SK-N-SH (cell line): ENCODE measurements around the gene TMEM147. TPM values are rescaled to one million over a fixed set of nuclear protein-coding genes. Genes with fewer than 3 reads are reported as not detected.

Experiments
- CTCF ChIA-PET: fragments of 300-600, 350-600 bp; formaldehyde crosslinking; extraction: SDS; loops from one replicate; lab custom pipeline; 2021; lab: Yijun Ruan, JAX
- POLR2A ChIA-PET: fragments of 350-600 bp; sonication (Branson Sonifier 250); formaldehyde crosslinking; extraction: SDS; loops from one replicate; lab custom pipeline; 2020; ENCODE audit warnings: antibody characterized with exemption, inconsistent platforms; lab: Yijun Ruan, JAX
- DNase-seq: peaks from one replicate; pipeline ENCODE4 v3.0.0; 2012
- H2AFZ ChIP-seq: fragments of 200-600 bp; sonication (generic); 2 replicates; pipeline ENCODE4 v1.8.1; 2016; ENCODE audit warnings: antibody characterized with exemption, mild to moderate bottlenecking, low read depth
- H3F3A ChIP-seq: fragments of 200-600 bp; sonication (generic); replicated peaks from 2 replicates; pipeline ENCODE3; 2016; ENCODE audit warnings: antibody characterized with exemption, mild to moderate bottlenecking; ENCODE audit not compliant: insufficient read depth
- H3K27ac ChIP-seq, 2 experiments: fragments of 200-500 bp in 1 of 2; fragments of 200-600 bp in 1 of 2; sonication (Bioruptor generic) in 1 of 2; sonication (generic), shearing (Covaris generic) in 1 of 2; 2 replicates each; pipeline versions ENCODE4 v1.5.1 to v1.6.1; 2014 to 2016; ENCODE audit warnings: low read depth in 2 of 2, inconsistent platforms in 1 of 2, low read length in 1 of 2, mild to moderate bottlenecking in 1 of 2, mixed read lengths in 1 of 2
- H3K27me3 ChIP-seq: fragments of 200-600 bp; sonication (generic), shearing (Covaris generic); 2 replicates; pipeline ENCODE4 v1.6.1; 2016; ENCODE audit warnings: mixed run types; ENCODE audit not compliant: insufficient read depth
- H3K36me3 ChIP-seq, 2 experiments: fragments of 200-500 bp in 1 of 2; fragments of 200-600 bp in 1 of 2; sonication (Bioruptor generic) in 1 of 2; sonication (generic) in 1 of 2; replicated peaks in 1 of 2; 2 replicates each; pipeline versions ENCODE3 to v1.5.1; 2014 to 2016; ENCODE audit warnings: low read length in 1 of 2, mild to moderate bottlenecking in 1 of 2; ENCODE audit not compliant: insufficient read depth in 2 of 2, control insufficient read depth in 1 of 2
- H3K4me1 ChIP-seq, 2 experiments: fragments of 200-500 bp in 1 of 2; fragments of 200-600 bp in 1 of 2; sonication (Bioruptor generic) in 1 of 2; sonication (generic), shearing (Covaris generic) in 1 of 2; 2 replicates each; pipeline versions ENCODE4 v1.5.1 to v1.6.1; 2014 to 2016; ENCODE audit warnings: low read depth in 1 of 2, low read length in 1 of 2, mixed run types in 1 of 2; ENCODE audit not compliant: insufficient read depth in 2 of 2, control insufficient read depth in 1 of 2
- H3K4me2 ChIP-seq: fragments of 200-600 bp; sonication (generic), shearing (Covaris generic); 2 replicates; pipeline ENCODE4 v1.6.1; 2017; ENCODE audit warnings: mixed run types
- H3K4me3 ChIP-seq, 2 experiments: fragments of 200-500 bp in 1 of 2; fragments of 200-600 bp in 1 of 2; sonication (Bioruptor generic) in 1 of 2; sonication (generic), shearing (Covaris generic) in 1 of 2; 2 replicates each; pipeline versions ENCODE4 v1.5.1 to v1.8.1; 2014 to 2016; ENCODE audit warnings: low read depth in 2 of 2, inconsistent platforms in 1 of 2, low read length in 1 of 2, mild to moderate bottlenecking in 1 of 2, mixed read lengths in 1 of 2, moderate library complexity in 1 of 2
- H3K79me2 ChIP-seq: fragments of 200-600 bp; sonication (generic); 2 replicates; pipeline ENCODE4 v1.8.1; 2017; ENCODE audit warnings: mild to moderate bottlenecking; ENCODE audit not compliant: insufficient read depth
- H3K9ac ChIP-seq: fragments of 200-600 bp; sonication (generic); 2 replicates; pipeline ENCODE4 v1.6.1; 2017; ENCODE audit warnings: mixed run types
- H3K9me2 ChIP-seq: fragments of 200-600 bp; sonication (generic); 2 replicates; pipeline ENCODE4 v1.6.1; 2017; ENCODE audit warnings: mixed run types
- H3K9me3 ChIP-seq: fragments of 200-600 bp; sonication (generic); 2 replicates; pipeline ENCODE4 v1.6.1; 2017; ENCODE audit warnings: mixed run types, mild to moderate bottlenecking, moderate library complexity
- H4K20me1 ChIP-seq: fragments of 200-600 bp; sonication (generic); 2 replicates; pipeline ENCODE4 v1.6.1; 2017; ENCODE audit warnings: mild to moderate bottlenecking, mixed run types; ENCODE audit not compliant: insufficient read depth
- CHD2 ChIP-seq: fragments of 150-350 bp; IDR thresholded peaks from 2 replicates; pipeline ENCODE4 v1.6.1; 2018; ENCODE audit warnings: low read length; ENCODE audit not compliant: partially characterized antibody
- ELF1 ChIP-seq: IDR thresholded peaks from 2 replicates; pipeline ENCODE4 v1.4.0; 2012
- EP300 ChIP-seq, 2 experiments: IDR thresholded peaks; 2 replicates each; pipeline versions ENCODE4 v1.4.0 to v1.6.1; 2012; ENCODE audit warnings: borderline replicate concordance in 1 of 2, low read depth in 1 of 2, low read length in 1 of 2
- EZH2phosphoT487 ChIP-seq: fragments of 200-600 bp; sonication (generic); IDR thresholded peaks from 2 replicates; pipeline ENCODE4 v1.6.1; 2017; ENCODE audit warnings: low read depth, mixed run types, mild to moderate bottlenecking, antibody characterized with exemption, moderate library complexity, borderline replicate concordance
- FOSL2 ChIP-seq: IDR thresholded peaks from 2 replicates; pipeline ENCODE4 v1.4.0; 2012; ENCODE audit warnings: low read depth, mild to moderate bottlenecking, moderate library complexity, borderline replicate concordance
- FOXJ3 ChIP-seq: sonication (generic); formaldehyde crosslinking; IDR thresholded peaks from 2 replicates; pipeline ENCODE4 v1.5.1; 2020; ENCODE audit warnings: mild to moderate bottlenecking, missing genetic modification reagents
- FOXM1 ChIP-seq: IDR thresholded peaks from 2 replicates; pipeline ENCODE4 v1.4.0; 2012; ENCODE audit warnings: low read depth, mild to moderate bottlenecking
- GABPA ChIP-seq: IDR thresholded peaks from 2 replicates; pipeline ENCODE4 v1.4.0; 2012; ENCODE audit warnings: low read depth, mild to moderate bottlenecking
- GATA2 ChIP-seq: sonication (generic); formaldehyde crosslinking; IDR thresholded peaks from 2 replicates; pipeline ENCODE4 v1.5.0; 2020; ENCODE audit warnings: mild to moderate bottlenecking, missing genetic modification reagents
- IRF3 ChIP-seq: fragments of 150-350 bp; IDR thresholded peaks from 2 replicates; pipeline ENCODE4 v1.6.1; 2016; ENCODE audit warnings: mild to moderate bottlenecking, low read depth, low read length
- MEF2A ChIP-seq: IDR thresholded peaks from 2 replicates; pipeline ENCODE4 v1.4.0; 2012; ENCODE audit warnings: low read depth, borderline replicate concordance
- PBX3 ChIP-seq: IDR thresholded peaks from 2 replicates; pipeline ENCODE4; 2012
- RAD21 ChIP-seq: IDR thresholded peaks from 2 replicates; pipeline ENCODE4 v1.6.1; 2012; ENCODE audit warnings: mild to moderate bottlenecking, low read length
- SIN3A ChIP-seq: IDR thresholded peaks from 2 replicates; pipeline ENCODE4 v1.6.1; 2012; ENCODE audit warnings: low read depth, mild to moderate bottlenecking, low read length, moderate library complexity, borderline replicate concordance
- SMC3 ChIP-seq: IDR thresholded peaks from 2 replicates; pipeline ENCODE4 v1.6.1; 2012; ENCODE audit warnings: low read depth, low read length, improper control_type of control experiment
- YY1 ChIP-seq: IDR thresholded peaks from 2 replicates; pipeline ENCODE4 v1.4.0; 2012; ENCODE audit warnings: low read depth, mild to moderate bottlenecking
- WGBS: methylation state at CpG from one replicate; pipeline ENCODE4 v1.1.6; 2017; ENCODE audit warnings: low lambda C conversion rate; 5-methylcytosine and 5-hydroxymethylcytosine counted together
- polyA plus RNA-seq, 3 experiments: library from polyadenylated mRNA; depleted of rRNA; stranded (reverse); fragments of >200 nt; gene quantifications; 2 replicates each; pipeline ENCODE4 v1.2.3, GENCODE V29; 2012

Gene TMEM147
- polyA plus RNA-seq, 1 of the 3 experiments (the other 2 are of a cell fraction): 202 TPM

- ChIA-PET CTCF (interaction anchor here (0.6 to 4.1 kb wide), 16 partner anchors 8 to 197 kb away, joined by 3 to 20 read pairs (median 4); partner anchors contain the start of genes ATP4A, HAUS5 and ZBTB32), POLR2A (no interaction called here)
- TF ChIP-seq EZH2phosphoT487 (no peak), RAD21 (no peak), FOSL2 (no peak), GABPA (no peak), FOXM1 (no peak), FOXJ3 (CRISPR knock-in tag) (no peak), YY1 (no peak), ELF1 (no peak), PBX3 (no peak), CHD2 (no peak), EP300 (IDR thresholded peaks at IDR 0.05; ENCODE audit: borderline replicate concordance in 1 of 2, low read depth in 1 of 2, low read length in 1 of 2) (no peak), SMC3 (no peak), MEF2A (no peak), IRF3 (no peak), SIN3A (no peak)
- H3K4me2 ChIP-seq: no peak overlapping the region
- peaks cover 0 to 12% of the 10 kb centered on the region in 2 experiments for H3K36me3 ChIP-seq
- 90% methylated on average over 10 of the region's 15 CpGs for WGBS
- H3F3A ChIP-seq: no peaks in the 10 kb centered on the region
- H3K27ac ChIP-seq: no peak overlapping the region
- H3K4me3 ChIP-seq: no peak overlapping the region
- H3K9me3 ChIP-seq: no peaks in the 10 kb centered on the region
- DNase-seq: no peak
- H3K4me1 ChIP-seq: peaks cover 5 to 12% of the 10 kb centered on the region in 2 experiments; a peak in 1 of 4 replicates
- no peaks in the 10 kb centered on the region for H3K9me2 ChIP-seq
- H3K27me3 ChIP-seq: no peaks in the 10 kb centered on the region; the same call in 1 of the 2 replicates
- peaks cover 18% of the 10 kb centered on the region for H3K79me2 ChIP-seq
- peaks cover 5% of the 10 kb centered on the region; the same call in 1 of the 2 replicates for H4K20me1 ChIP-seq
- no peak overlapping the region for H2AFZ ChIP-seq
- H3K9ac ChIP-seq: no peak overlapping the region
These were observed 4.6 kb downstream of the TMEM147 start for GRCh38 chr19:35549879-35550523.

- TF ChIP-seq EZH2phosphoT487 (no peak), GATA2 (CRISPR knock-in tag) (no peak), EP300 (IDR thresholded peaks at IDR 0.05; ENCODE audit: borderline replicate concordance in 1 of 2, low read depth in 1 of 2, low read length in 1 of 2) (no peak)
- no peak for DNase-seq
- H3K9ac ChIP-seq: no peak overlapping the region
- no peak overlapping the region for H3K27ac ChIP-seq
- H3K79me2 ChIP-seq: peaks cover 8% of the 10 kb centered on the region
- POLR2A ChIA-PET: no interaction called here
- H4K20me1 ChIP-seq: peaks cover 5% of the 10 kb centered on the region; the same call in 1 of the 2 replicates
- CTCF ChIA-PET: no interaction called here
- H2AFZ ChIP-seq: no peak overlapping the region
- H3K27me3 ChIP-seq: no peaks in the 10 kb centered on the region; the same call in 1 of the 2 replicates
- no peak overlapping the region for H3K4me3 ChIP-seq
- H3K9me3 ChIP-seq: no peaks in the 10 kb centered on the region
- peaks cover 4 to 9% of the 10 kb centered on the region in 2 experiments; a peak in 1 of 4 replicates for H3K4me1 ChIP-seq
- H3K9me2 ChIP-seq: no peaks in the 10 kb centered on the region
- H3F3A ChIP-seq: no peaks in the 10 kb centered on the region
- no peak overlapping the region for H3K4me2 ChIP-seq
- WGBS: 91% methylated on average over 21 of the region's 21 CpGs
- H3K36me3 ChIP-seq: peaks cover 0 to 12% of the 10 kb centered on the region in 2 experiments
These were observed 5.8 kb downstream of the TMEM147 start for GRCh38 chr19:35551091-35551810.
